ENCODE data around the gene ZC3H7B. TPM values are rescaled to one million over a fixed set of nuclear protein-coding genes. Genes with fewer than 3 reads are reported as not detected.

Gene ZC3H7B
- total RNA-seq, 2 donors from 2014 or later: 70.9 to 74.2 TPM

DNA sequence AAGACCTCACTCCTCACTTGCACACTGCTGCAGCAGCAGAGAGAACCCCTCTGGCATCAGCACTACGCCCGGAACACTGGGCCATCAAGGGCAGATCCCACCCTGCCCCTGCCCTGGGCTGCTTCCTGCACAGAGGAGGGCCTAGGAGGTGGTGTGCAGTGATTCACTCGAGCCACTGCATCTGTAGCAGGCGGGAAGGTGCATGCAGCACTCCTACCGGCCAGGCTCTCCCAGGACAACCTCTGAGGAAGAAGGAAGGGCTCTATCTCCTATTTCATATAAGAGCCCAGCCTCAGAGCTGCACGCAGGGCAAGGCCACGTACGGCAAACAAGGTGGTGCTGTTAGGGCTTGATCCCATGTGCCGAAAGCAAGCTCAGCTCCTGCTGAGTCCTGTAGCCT is 29.5 kb upstream of the ZC3H7B start:
- DNase-seq: no peak
- Histone ChIP-seq H3K27ac (ENCODE audit: low read depth, low read length) (no peak overlapping the region), H3K9ac (ENCODE audit: extremely low read depth, low read length, poor library complexity, severe bottlenecking) (no peak overlapping the region), H3K4me3 (ENCODE audit: low read length) (no peak overlapping the region), H3K27me3 (ENCODE audit: control insufficient read depth, insufficient read depth, low read length, poor library complexity, severe bottlenecking) (no peaks in the 10 kb centered on the region), H3K4me1 (ENCODE audit: control insufficient read depth, insufficient read depth, low read length) (no peaks in the 10 kb centered on the region), H3K36me3 (ENCODE audit: control insufficient read depth, insufficient read depth, low read length) (peaks cover 77% of the 10 kb centered on the region), H3K9me3 (ENCODE audit: control insufficient read depth, low read length) (no peaks in the 10 kb centered on the region)
- H3K9me3 Mint-ChIP-seq: no peaks in the 10 kb centered on the region
- no peak overlapping the region for H3K4me3 Mint-ChIP-seq
- H3K27me3 Mint-ChIP-seq (ENCODE audit: insufficient read depth): no peaks in the 10 kb centered on the region
- no peak overlapping the region for H3K27ac Mint-ChIP-seq
- 89 to 98% methylated on average over 6 to 9 of the region's 9 CpGs for WGBS, 2 experiments (ENCODE audit: insufficient coverage in 1 of 2, insufficient read length in 1 of 2)
- no peaks in the 10 kb centered on the region for H3K4me1 Mint-ChIP-seq
- TF ChIP-seq CTCF (conservative IDR thresholded peaks at IDR 0.05): no peak
- peaks cover 69% of the 10 kb centered on the region for H3K36me3 Mint-ChIP-seq (ENCODE audit: low read depth)

DNA sequence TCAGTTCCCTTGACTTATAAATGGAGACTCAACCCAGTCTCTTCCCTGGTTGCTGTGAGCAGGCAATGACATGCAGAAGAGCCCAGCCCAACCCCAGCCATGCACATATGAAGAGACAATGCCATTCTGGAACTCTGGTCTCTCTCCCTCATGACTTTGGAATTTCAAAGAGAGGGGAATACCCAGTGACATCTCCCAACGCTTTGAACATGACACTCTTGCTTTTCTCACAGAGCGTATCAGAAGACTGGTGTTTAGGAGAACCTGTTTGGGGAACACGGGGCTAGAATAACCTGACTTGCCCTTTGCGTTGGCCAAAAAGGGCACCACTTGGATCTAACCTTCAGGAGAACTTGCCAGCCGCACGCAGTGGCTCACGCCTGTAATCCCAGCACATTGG is 28.2 kb upstream of the ZC3H7B start:
- Histone ChIP-seq H3K9ac (ENCODE audit: extremely low read depth, low read length, poor library complexity, severe bottlenecking) (no peak overlapping the region), H3K27ac (ENCODE audit: low read depth, low read length) (no peak overlapping the region), H3K9me3 (ENCODE audit: control insufficient read depth, low read length) (no peaks in the 10 kb centered on the region), H3K36me3 (ENCODE audit: control insufficient read depth, insufficient read depth, low read length) (peaks cover 76% of the 10 kb centered on the region), H3K27me3 (ENCODE audit: control insufficient read depth, insufficient read depth, low read length, poor library complexity, severe bottlenecking) (no peaks in the 10 kb centered on the region), H3K4me1 (ENCODE audit: control insufficient read depth, insufficient read depth, low read length) (no peaks in the 10 kb centered on the region), H3K4me3 (ENCODE audit: low read length) (no peak overlapping the region)
- Mint-ChIP-seq H3K27ac (no peak overlapping the region), H3K27me3 (ENCODE audit: insufficient read depth) (no peaks in the 10 kb centered on the region), H3K36me3 (ENCODE audit: low read depth) (peaks cover 69% of the 10 kb centered on the region), H3K9me3 (no peaks in the 10 kb centered on the region), H3K4me1 (no peaks in the 10 kb centered on the region), H3K4me3 (no peak overlapping the region)
- no peak for DNase-seq
- WGBS, 2 experiments (ENCODE audit: insufficient coverage in 1 of 2, insufficient read length in 1 of 2): 97 to 100% methylated on average over 3 to 7 of the region's 7 CpGs
- TF ChIP-seq CTCF (conservative IDR thresholded peaks at IDR 0.05): no peak

DNA sequence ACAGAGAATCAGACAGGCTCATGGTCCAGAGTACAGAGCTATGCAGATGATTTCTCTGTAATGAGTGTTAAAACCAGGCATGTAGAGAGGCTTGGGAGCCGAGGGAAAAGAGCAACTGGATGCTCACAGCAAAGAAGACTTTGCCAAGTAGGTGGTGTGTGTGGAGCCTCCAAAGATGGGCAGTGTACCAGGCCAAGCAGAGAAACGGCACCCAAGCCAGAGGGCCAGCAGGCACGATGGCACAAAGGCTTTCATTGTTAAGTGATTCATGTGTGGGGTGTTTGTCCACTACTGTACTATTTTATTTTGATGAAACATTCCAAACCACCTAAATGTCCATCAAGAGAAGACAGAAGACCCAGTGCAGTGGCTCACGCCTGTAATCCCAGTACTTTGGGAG is 26.5 kb upstream of the ZC3H7B start:
- no peaks in the 10 kb centered on the region for H3K9me3 ChIP-seq (ENCODE audit: control insufficient read depth, low read length)
- no peak overlapping the region for H3K9ac ChIP-seq (ENCODE audit: extremely low read depth, low read length, poor library complexity, severe bottlenecking)
- Mint-ChIP-seq H3K4me3 (no peak overlapping the region), H3K27ac (no peak overlapping the region), H3K27me3 (ENCODE audit: insufficient read depth) (no peaks in the 10 kb centered on the region), H3K4me1 (no peaks in the 10 kb centered on the region), H3K9me3 (no peaks in the 10 kb centered on the region), H3K36me3 (ENCODE audit: low read depth) (peaks cover 70% of the 10 kb centered on the region)
- H3K27me3 ChIP-seq (ENCODE audit: control insufficient read depth, insufficient read depth, low read length, poor library complexity, severe bottlenecking): no peaks in the 10 kb centered on the region
- H3K36me3 ChIP-seq (ENCODE audit: control insufficient read depth, insufficient read depth, low read length): peaks cover 78% of the 10 kb centered on the region
- no peaks in the 10 kb centered on the region for H3K4me1 ChIP-seq (ENCODE audit: control insufficient read depth, insufficient read depth, low read length)
- DNase-seq: no peak
- H3K4me3 ChIP-seq (ENCODE audit: low read length): no peak overlapping the region
- no peak for TF ChIP-seq CTCF (conservative IDR thresholded peaks at IDR 0.05)
- WGBS, 2 experiments (ENCODE audit: insufficient coverage in 1 of 2, insufficient read length in 1 of 2): 91 to 100% methylated on average over 2 to 3 of the region's 4 CpGs
- no peak overlapping the region for H3K27ac ChIP-seq (ENCODE audit: low read depth, low read length)
